AG04450 (cell line): Measurements from ENCODE around the gene MORF4L1. TPM values are rescaled to one million over a fixed set of nuclear protein-coding genes. Genes with fewer than 3 reads are reported as not detected.
"Not testable (repeated sequence)": the region's sequence is repeated elsewhere in the genome, so short reads cannot be mapped to it uniquely, and the experiment has no call there.

Experiments used
- CTCF ChIA-PET: fragments of 300-600, 350-600 bp; formaldehyde crosslinking; extraction: SDS; loops from one replicate; lab custom pipeline; 2022; ENCODE audit warnings: antibody characterized with exemption, inconsistent platforms; lab: Charles Lee
- POLR2A ChIA-PET: fragments of 350-600 bp; formaldehyde crosslinking; extraction: SDS; loops from one replicate; lab custom pipeline; 2021; ENCODE audit warnings: antibody characterized with exemption, inconsistent platforms; lab: Yijun Ruan, JAX
- DNase-seq: peaks from one replicate; pipeline ENCODE4 v3.0.0-alpha.2; 2011; ENCODE audit warnings: low read depth, low spot score
- H3K27ac ChIP-seq: one replicate; pipeline ENCODE4 v1.5.1; 2012; ENCODE audit warnings: low read depth, low read length, control low read depth
- H3K27me3 ChIP-seq: one replicate; pipeline ENCODE4 v1.6.0; 2012; ENCODE audit warnings: low read length; ENCODE audit not compliant: control insufficient read depth, insufficient read depth
- H3K4me3 ChIP-seq: 2 replicates; pipeline ENCODE4 v1.5.1; 2011; ENCODE audit warnings: mild to moderate bottlenecking, low read depth, low read length, control low read depth
- H3K9me3 ChIP-seq: 2 replicates; pipeline ENCODE4 v1.5.1; 2012; ENCODE audit warnings: low read length; ENCODE audit not compliant: control insufficient read depth, insufficient read depth
- polyA plus RNA-seq: library from polyadenylated mRNA; depleted of rRNA; stranded (reverse); fragments of >200 nt; gene quantifications from 2 replicates; pipeline ENCODE4 v1.2.3, GENCODE V29; 2011
- TF ChIP-seq, protein P1 (sequence below): IDR thresholded peaks from 2 replicates; pipeline ENCODE4 v1.5.1; 2011; ENCODE audit warnings: low read depth, low read length, control low read depth, inconsistent platforms

The MORF4L1 gene
- polyA plus RNA-seq, 1 experiment: 426 TPM

DNA sequence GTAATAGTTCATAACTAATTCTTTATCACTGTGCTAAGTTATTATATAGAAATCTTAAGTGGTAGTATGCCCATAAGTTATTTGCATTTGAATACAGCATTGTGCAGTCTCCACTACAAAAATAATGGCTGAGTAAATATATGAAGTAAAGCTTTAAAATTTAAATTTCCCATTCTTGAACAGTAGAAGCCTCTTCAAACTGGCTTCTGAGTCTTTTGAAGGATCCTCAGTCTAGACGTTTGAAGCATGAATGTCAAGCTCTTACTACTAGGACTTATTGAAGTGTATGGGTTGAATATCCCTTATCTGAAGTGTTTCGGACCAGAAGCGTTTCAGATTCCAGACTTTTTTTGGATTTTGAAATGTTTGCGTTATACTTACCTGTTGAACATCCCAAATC, 16.3 kb downstream of the MORF4L1 start:
- H3K27ac ChIP-seq: no peak overlapping the region
- H3K9me3 ChIP-seq: no peaks in the 10 kb centered on the region
- DNase-seq: no peak
- H3K4me3 ChIP-seq: no peak overlapping the region
- TF ChIP-seq, protein P1, sequence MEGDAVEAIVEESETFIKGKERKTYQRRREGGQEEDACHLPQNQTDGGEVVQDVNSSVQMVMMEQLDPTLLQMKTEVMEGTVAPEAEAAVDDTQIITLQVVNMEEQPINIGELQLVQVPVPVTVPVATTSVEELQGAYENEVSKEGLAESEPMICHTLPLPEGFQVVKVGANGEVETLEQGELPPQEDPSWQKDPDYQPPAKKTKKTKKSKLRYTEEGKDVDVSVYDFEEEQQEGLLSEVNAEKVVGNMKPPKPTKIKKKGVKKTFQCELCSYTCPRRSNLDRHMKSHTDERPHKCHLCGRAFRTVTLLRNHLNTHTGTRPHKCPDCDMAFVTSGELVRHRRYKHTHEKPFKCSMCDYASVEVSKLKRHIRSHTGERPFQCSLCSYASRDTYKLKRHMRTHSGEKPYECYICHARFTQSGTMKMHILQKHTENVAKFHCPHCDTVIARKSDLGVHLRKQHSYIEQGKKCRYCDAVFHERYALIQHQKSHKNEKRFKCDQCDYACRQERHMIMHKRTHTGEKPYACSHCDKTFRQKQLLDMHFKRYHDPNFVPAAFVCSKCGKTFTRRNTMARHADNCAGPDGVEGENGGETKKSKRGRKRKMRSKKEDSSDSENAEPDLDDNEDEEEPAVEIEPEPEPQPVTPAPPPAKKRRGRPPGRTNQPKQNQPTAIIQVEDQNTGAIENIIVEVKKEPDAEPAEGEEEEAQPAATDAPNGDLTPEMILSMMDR: no peak
- ChIA-PET POLR2A (no interaction called here), CTCF (interaction anchor here (0.6 to 1.5 kb wide), 3 partner anchors 16 to 21 kb away, joined by 3 to 4 read pairs (median 3); no protein-coding TSS in a partner anchor)
- no peaks in the 10 kb centered on the region for H3K27me3 ChIP-seq

- CTCF ChIA-PET: interaction anchor here (0.7 kb wide), 1 partner anchor 17 kb away, joined by 3 read pairs; no protein-coding TSS in a partner anchor
- POLR2A ChIA-PET: interaction anchor here (1.5 kb wide), 1 partner anchor 20 kb away, joined by 3 read pairs; the partner anchor contains the start of gene MORF4L1
Observed at GRCh38 chr15:78893538-78893937, 20.8 kb downstream of the MORF4L1 start.

DNA sequence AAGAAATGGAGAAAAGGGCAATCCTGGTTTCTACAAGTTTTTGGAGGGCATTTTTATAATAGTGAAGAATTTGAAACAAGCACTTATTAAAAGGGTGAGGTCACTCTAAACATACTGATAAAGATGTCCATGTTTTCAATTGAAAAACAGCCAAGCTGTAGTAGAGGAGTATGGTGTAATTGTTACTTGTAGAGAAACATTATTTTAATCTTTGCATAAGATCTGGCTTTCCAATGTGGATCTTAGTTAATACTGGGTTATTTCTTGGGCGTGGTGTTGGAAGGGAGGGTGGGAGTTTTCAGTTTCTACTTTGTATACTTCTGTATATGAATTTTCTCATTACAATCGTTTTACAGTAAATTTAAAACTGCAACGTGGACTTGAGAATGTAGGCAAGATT, 22.8 kb downstream of the MORF4L1 start:
- Histone ChIP-seq H3K27me3 (no peaks in the 10 kb centered on the region), H3K27ac (no peak overlapping the region), H3K4me3 (no peak overlapping the region), H3K9me3 (no peaks in the 10 kb centered on the region)
- no peak for DNase-seq
- POLR2A ChIA-PET: interaction anchor here (0.6 to 1.0 kb wide), 3 partner anchors 11 to 134 kb away, joined by 3 to 10 read pairs (median 5); no protein-coding TSS in a partner anchor
- CTCF ChIA-PET: interaction anchor here (1.1 kb wide), 1 partner anchor 9 kb away, joined by 3 read pairs; no protein-coding TSS in a partner anchor
- TF ChIP-seq, protein P1: no peak

More at GRCh38 chr15:78893538-78893937, 20.8 kb downstream of the MORF4L1 start:
- Histone ChIP-seq H3K27me3 (no peaks in the 10 kb centered on the region), H3K4me3 (no peak overlapping the region), H3K27ac (no peak overlapping the region), H3K9me3 (no peaks in the 10 kb centered on the region)
- no peak for DNase-seq
- TF ChIP-seq, protein P1: no peak

DNA sequence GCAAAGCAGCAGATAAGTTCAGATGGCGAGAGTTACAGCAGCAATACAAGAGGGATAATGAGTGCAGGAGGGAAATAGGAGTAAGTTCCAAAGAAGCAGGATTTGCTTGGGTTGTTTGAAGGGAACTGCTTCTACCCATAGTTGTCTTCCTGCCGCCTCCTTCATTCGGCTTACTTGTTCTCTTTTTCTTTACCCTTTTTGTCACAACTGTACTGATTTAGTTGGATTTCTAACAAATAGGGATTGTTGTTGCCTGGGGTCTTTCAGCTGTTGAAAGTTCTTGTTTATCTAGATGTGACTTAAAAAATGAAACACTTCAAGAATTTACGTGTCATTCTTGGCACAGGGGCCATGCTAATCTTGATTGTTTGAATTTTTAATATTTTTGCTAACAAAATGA, 25.9 kb downstream of the MORF4L1 start:
- H3K27me3 ChIP-seq: no peaks in the 10 kb centered on the region
- no peak for DNase-seq
- ChIA-PET CTCF (no interaction called here), POLR2A (no interaction called here)
- TF ChIP-seq, protein P1: no peak
- no peaks in the 10 kb centered on the region for H3K9me3 ChIP-seq
- no peak overlapping the region for H3K4me3 ChIP-seq
- no peak overlapping the region for H3K27ac ChIP-seq

DNA sequence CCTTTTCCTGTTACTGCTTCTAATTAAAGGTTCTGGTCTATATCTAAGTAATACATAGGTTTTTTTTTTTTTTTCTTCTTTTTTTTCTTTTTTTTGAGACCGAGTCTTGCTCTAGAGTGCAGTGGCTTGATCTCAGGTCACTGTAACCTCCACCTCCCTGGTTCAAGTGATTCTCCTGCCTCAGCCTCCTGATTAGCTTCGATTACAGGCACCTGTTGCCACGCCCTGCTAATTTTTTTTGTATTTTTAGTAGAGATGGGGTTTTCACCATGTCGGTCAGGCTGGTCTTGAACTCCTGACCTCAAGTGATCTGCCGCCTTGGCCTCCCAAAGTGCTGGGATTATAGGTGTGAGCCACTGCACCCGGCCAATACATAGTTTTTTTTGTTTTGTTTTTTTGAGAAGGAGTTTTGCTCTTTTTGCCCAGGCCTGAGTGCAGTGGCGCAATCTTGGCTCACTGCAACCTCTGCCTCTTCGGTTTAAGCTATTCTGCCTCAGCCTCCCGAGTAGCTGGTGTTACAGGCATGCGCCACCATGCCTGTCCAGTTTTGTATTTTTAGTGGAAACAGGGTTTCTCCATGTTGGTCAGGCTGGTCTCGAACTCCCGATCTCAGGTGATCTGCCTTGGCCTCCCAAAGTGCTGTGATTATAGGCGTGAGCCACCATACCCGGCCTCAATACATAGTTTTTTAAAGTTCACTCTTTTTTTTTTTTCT, 28.3 kb downstream of the MORF4L1 start:
- DNase-seq, POLR2A ChIA-PET, H3K9me3 ChIP-seq, H3K4me3 ChIP-seq, CTCF ChIA-PET, H3K27ac ChIP-seq, H3K27me3 ChIP-seq: not testable (repeated sequence)

- H3K4me3 ChIP-seq, H3K9me3 ChIP-seq, DNase-seq, H3K27ac ChIP-seq, H3K27me3 ChIP-seq: not testable (repeated sequence)
- CTCF ChIA-PET: interaction anchor here (1.9 kb wide), 1 partner anchor 28 kb away, joined by 5 read pairs; no protein-coding TSS in a partner anchor
- POLR2A ChIA-PET: interaction anchor here (0.7 to 1.6 kb wide), 2 partner anchors 22 to 24 kb away, joined by 3 to 4 read pairs; no protein-coding TSS in a partner anchor
Observed at GRCh38 chr15:78902281-78903032, 29.8 kb downstream of the MORF4L1 start.
